Measurements from ENCODE around the gene WBP2.

WBP2 gene

GRCh38 chr17:75843577-75844529 lies 11.3 kb downstream of the WBP2 start, which contains the start of gene UNC13D:
Gene UNC13D (minus strand): TSS chr17:75844404. CDS start chr17:75844337, 67 bp downstream.
- peak in 3 of 4 experiments; percentile 33 to 60 (median 56) for DNase-seq

GRCh38 chr17:75842963-75843576 lies 12.1 kb downstream of the WBP2 start:
- no peak for DNase-seq

GRCh38 chr17:75842411-75842810 lies 12.7 kb downstream of the WBP2 start:
- DNase-seq: no peak

- DNase-seq: no peak
Measured at GRCh38 chr17:75840799-75841164, 14.4 kb downstream of the WBP2 start.

DNA sequence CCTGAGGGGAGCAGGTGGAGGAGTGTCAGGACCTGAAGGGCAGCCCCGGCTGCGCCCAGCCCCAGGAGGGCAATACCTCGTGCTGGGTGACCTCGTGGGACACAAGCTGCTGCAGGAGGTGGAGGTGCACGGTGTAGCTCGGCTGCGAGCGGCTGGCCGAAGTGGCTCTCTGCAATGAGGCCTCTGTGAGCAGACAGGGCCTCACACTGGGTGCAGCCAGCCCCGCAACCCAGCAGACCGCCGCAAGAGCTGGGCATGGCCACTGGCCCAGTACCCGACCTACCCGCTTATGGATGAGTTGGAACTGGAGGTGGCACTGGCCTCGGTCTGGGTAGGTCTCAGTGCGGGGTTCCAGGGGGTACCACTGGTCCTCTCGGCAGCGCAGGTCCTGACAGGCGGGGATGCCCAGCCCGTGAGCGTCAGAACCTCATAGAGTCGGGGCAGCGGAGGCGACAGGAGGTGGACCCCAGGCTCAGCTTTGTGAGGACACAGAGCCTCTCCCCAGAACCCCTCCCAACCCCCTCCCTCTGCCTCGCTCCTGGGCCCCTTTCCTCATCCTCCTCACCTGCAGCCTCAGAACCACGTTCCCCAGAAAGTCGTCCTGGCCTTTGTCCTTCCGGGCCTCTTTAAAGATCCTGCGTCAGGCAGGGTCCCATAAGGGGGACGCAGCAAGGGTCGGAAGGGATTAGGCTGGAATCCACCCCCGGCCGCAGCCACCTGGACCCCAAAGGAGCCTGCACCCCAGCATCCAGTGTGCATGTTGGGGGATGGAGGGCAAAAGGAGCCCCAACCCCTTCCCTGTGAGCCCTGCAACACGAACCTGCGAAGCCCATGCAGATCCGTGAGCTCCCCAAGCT lies 15.0 kb downstream of the WBP2 start:
- no peak for DNase-seq

GRCh38 chr17:75838410-75838809 lies 16.7 kb downstream of the WBP2 start:
- no peak for DNase-seq

DNA sequence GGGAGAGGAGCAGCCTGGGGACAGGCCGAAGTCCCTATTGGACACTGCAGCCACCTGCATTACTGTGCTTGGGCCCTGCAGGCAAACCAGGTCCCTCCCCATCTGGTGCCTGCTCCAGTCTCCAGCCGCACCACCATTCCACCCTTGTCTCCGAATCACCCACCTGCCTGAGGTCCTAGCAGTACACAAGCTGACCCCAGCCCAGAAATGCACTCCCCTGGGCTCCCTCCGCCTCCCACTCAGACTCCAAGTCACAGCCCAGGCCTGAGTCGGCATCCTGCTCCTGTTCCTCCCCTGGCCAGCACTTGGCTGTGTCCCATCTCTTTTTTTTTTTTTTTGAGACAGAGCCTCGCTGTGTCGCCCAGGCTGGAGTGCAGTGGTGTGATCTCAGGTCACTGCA lies 17.2 kb downstream of the WBP2 start:
- no peak for DNase-seq

GRCh38 chr17:75836605-75837004 lies 18.5 kb downstream of the WBP2 start:
- no peak for DNase-seq

DNA sequence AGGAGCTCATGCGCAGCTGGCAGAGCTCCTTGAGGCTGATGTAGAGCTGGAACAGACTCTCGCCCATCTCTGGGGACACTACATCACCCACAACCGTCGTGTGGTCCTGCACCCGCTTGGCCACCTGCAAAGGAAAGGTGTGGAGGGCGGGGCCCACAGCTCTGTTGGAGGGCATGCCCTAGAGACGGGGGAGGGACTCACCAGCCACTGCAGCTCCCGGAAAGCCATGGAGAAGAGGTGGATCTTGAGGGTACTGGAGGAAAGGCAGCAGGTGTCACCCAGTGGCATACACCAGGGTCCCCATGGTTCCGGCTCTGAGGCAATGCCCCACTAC lies 19.5 kb downstream of the WBP2 start:
- DNase-seq: no peak

GRCh38 chr17:75834928-75835653 lies 20.0 kb downstream of the WBP2 start:
- no peak for DNase-seq

DNA sequence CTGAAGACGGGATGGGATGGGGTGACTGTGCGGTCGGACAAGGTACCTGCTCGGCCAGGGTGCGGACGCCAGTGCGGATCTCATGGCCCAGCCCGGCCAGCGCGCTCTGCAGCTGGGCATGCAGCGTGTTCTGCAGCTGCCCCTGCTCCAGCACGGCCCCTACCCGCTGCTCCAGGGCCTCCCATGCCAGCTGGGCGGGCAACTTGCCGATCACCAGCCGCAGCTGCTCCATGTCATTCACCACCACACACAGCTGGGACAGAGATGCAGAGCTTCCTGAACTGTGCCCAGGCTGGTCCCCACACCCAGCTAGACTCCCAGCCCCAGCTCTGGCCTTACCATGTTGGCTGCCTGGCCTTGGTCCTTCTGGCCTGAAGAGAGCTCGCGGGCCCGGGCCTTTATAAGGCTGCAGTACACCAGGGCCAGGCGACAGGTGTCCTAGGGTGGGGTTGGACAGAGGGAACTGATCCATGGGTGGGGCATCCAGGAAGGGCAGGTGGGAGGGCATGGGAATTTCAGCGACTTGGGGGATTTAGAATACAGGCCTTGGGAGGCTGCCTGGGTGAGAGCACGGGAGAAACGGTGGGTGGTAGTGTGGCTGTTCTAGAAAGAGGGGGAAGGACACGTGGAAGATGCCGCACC lies 20.7 kb downstream of the WBP2 start:
- no peak for DNase-seq

- no peak for DNase-seq
Measured at GRCh38 chr17:75832652-75833400, 22.3 kb downstream of the WBP2 start.

DNA sequence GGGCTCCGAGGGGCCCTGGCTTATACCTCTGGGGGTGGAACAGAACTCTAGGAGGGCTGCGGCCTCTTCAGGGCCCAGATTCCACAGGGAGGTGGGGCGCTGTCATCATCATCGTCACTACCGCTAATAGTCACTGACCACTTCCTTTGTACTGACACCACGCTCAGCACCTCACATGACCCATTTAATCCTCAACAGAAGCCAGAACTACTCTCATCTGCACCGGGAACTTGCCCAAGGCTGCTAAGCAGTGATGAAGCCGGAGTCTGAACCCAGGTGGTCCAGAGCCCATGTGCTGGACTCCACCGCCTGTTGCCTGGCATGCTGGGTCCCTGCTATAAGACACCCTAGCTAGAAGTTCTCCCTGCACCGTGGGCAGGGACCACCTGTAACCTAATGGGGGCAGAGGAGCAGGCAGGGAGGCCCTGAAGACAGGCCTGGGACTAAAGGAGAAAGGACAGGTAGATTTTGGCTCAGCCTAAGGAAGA lies 22.9 kb downstream of the WBP2 start:
- peak in 1 of 4 experiments; percentile 18 for DNase-seq

GRCh38 chr17:75831032-75831571 lies 24.0 kb downstream of the WBP2 start:
- no peak for DNase-seq

GRCh38 chr17:75830164-75831031 lies 24.7 kb downstream of the WBP2 start:
- DNase-seq: peak in 1 of 4 experiments; percentile 18

DNA sequence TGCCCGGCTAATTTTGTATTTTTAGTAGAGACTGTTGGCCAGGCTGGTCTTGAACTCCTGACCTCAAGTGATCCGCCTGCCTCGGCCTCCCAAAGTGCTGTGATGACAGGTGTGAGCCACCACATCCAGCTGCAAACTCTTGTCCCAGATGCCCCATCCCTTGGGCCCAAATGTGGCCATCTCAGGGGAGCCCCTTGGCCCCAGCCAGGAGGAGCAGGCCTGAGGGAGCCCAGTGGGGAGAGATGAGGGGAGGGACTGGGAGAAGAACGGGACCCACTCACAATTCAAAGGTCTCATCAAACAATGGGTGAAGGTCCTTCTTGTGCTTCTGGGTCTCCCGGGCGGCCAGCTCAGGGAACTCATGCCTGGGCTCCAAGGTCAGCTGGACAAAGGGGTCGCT lies 25.4 kb downstream of the WBP2 start:
- no peak for DNase-seq

DNA sequence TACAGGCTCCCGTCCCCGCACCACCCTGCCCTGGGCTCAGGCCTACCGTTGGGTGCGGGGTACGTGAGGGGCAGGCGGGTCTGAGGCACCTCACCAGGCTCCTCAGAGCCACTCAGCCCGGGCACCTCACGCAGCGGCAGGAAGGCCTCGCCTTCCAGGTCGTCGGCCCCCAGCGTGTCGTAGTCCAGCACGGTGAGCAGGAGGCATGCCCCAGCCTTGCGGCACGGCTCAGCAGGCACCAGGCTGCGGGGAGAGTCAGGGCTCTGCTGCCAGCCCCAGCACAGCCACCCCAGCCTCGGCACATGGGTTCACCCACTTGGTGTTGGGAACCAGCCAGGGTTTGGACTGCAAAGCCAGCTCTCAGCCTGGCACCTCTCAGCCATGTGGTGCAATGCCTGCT lies 26.4 kb downstream of the WBP2 start:
- DNase-seq: no peak

GRCh38 chr17:75828076-75828400 lies 27.1 kb downstream of the WBP2 start:
- no peak for DNase-seq

DNA sequence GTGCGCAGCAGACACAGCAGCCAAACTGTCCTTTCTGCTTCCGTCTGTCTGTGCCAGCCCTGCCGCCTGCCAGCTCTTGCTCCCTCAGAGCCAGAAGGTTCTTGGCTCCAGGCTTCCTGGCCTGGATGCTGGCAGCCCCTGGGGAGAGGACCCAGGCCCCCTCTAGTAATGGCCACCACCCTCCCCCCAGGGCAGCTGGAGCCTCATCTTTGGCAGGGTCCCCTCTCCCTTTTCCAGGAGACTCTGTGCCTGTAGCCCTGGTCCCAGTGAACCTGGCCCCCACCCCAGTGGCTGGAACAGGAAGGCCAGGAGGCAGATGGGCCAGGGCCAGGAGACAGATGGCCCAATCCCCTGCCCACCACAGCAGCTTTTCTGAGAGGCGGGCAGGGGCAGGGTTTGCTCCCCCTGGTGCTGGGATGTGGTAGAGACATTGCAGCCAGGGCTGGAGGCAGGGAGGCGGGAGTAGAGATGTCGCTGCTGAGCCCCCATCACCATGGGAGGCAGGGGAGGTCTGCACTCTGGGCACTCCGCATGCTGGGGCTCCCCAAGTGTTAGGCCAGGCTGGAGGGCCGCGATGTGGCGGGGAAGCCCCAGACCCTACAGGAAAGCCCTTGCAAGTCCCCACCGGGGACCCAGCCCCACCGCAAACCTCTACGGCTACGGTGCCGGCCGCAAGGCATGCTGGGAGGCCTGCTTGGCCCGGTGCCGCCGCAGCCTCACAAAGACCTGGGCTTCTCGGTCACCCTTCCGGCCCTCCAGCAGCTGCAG lies 27.6 kb downstream of the WBP2 start:
- peak in 2 of 4 experiments; percentile 46 to 49 for DNase-seq
